SK-N-SH treated with all-trans-retinoic acid at 6 μM for 48 hours (cell line): ENCODE measurements around the gene RSPRY1.

Experiments
- CSDC2 ChIP-seq: fragments of 250-450 bp; sonication (Bioruptor Pico); IDR thresholded peaks from 2 replicates; pipeline ENCODE4 v1.5.0; 2020; ENCODE audit warnings: mild to moderate bottlenecking, moderate library complexity
- CSRNP3 ChIP-seq: fragments of 250-450 bp; sonication (Bioruptor Pico); IDR thresholded peaks from 2 replicates; pipeline ENCODE4 v1.5.1; 2021; ENCODE audit warnings: mild to moderate bottlenecking, moderate library complexity
- ESRRG ChIP-seq: fragments of 250-450 bp; sonication (Bioruptor Pico); IDR thresholded peaks from 2 replicates; pipeline ENCODE4 v1.6.1; 2021; ENCODE audit warnings: mild to moderate bottlenecking
- GLIS3 ChIP-seq: fragments of 250-450 bp; sonication (Bioruptor Pico); IDR thresholded peaks from 2 replicates; pipeline ENCODE4 v1.5.0; 2020; ENCODE audit warnings: mild to moderate bottlenecking, moderate library complexity
- PATZ1 ChIP-seq: fragments of 250-450 bp; sonication (Bioruptor Pico); IDR thresholded peaks from 2 replicates; pipeline ENCODE4 v1.8.0; 2020; ENCODE audit warnings: mild to moderate bottlenecking, moderate library complexity, borderline replicate concordance
- ZFP3 ChIP-seq: fragments of 250-450 bp; sonication (Bioruptor Pico); IDR thresholded peaks from 2 replicates; pipeline ENCODE4 v1.5.0; 2020; ENCODE audit warnings: mild to moderate bottlenecking, moderate library complexity

GRCh38 chr16:57236022-57236350, 49.9 kb downstream of the RSPRY1 start:
- TF ChIP-seq CSRNP3 (CRISPR knock-in tag) (no peak), ESRRG (CRISPR knock-in tag) (no peak), CSDC2 (CRISPR knock-in tag) (no peak), PATZ1 (no peak), GLIS3 (CRISPR knock-in tag) (no peak), ZFP3 (no peak)
